Measurements from ENCODE around the gene KRTAP4-5.
A peak's percentile ranks its signal among the peaks of the same experiment; 100 is the strongest.
"Not testable (repeated sequence)": the region's sequence is repeated elsewhere in the genome, so short reads cannot be mapped to it uniquely, and the experiment has no call there.

Gene KRTAP4-5

DNA sequence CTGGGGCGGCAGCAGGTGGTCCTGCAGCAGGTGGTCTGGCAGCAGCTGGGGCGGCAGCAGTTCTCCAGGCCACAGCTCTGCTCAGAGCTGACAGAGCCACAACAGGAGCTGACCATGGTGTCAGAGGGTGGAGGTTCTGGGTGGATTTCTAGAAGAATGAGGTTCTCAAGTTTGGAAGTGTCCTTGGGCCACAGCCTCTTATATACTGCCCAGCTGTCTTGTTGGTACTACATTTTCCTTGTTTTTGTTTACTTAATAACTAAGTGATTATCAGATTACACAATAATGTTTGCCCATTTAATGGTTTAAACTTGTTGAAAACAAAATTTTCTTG is at the start of gene KRTAP4-5:
TSS of gene KRTAP4-5 (minus strand) at position 174 of the 334 bp plus-strand sequence. CDS start at position 116, 58 bp downstream.
- DNase-seq = no peak
- intact Hi-C loops (cut with DNase I) = no loop called here

DNA sequence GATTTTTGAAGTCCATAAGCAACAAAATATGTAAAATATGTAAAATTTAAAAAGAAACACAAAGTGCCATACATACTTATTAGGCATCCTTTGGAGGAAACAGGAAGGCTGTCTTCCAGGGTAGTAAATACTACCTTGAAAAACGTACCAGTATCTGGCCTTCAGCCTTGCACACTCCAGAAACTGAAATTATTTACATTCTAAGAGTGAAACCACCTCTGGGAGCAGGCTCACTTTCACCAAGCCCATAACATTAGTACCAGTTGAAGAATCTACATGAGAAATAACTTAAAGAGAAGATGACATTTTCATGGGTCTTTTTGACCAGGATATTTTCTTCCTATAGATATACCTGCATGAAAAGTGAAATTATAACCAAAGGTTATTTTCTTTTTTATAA is 46.4 kb upstream of the KRTAP4-5 start:
- DNase-seq = no peak
- intact Hi-C loops (cut with DNase I) = no loop called here

- DNase-seq = no peak
- intact Hi-C loops (cut with DNase I) = no loop called here
Observed at GRCh38 chr17:41190328-41190727, 40.7 kb upstream of the KRTAP4-5 start.

DNA sequence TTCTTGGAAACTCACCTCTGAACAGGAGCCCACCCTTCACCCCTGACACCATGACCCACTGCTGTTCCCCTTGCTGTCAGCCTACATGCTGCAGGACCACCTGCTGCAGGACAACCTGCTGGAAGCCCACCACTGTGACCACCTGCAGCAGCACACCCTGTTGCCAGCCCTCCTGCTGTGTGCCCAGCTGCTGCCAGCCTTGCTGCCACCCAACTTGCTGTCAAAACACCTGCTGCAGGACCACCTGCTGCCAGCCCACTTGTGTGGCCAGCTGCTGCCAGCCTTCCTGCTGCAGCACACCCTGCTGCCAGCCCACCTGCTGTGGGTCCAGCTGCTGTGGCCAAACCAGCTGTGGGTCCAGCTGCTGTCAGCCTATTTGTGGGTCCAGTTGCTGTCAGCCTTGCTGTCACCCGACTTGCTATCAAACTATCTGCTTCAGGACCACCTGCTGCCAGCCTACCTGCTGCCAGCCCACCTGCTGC is 40.3 kb upstream of the KRTAP4-5 start, which contains the start of gene KRTAP9-1:
TSS of gene KRTAP9-1 (plus strand) at position 51 of the 482 bp plus-strand sequence. CDS start at position 51, 0 bp downstream.
- DNase-seq; intact Hi-C loops (cut with DNase I): not testable (repeated sequence)

GRCh38 chr17:41186872-41187271 is 37.2 kb upstream of the KRTAP4-5 start:
- no peak for DNase-seq

GRCh38 chr17:41185001-41185400 is 35.4 kb upstream of the KRTAP4-5 start:
- no peak for DNase-seq
- intact Hi-C loops (cut with DNase I) = no loop called here

More at GRCh38 chr17:41186872-41187271, 37.2 kb upstream of the KRTAP4-5 start:
- intact Hi-C loops (cut with DNase I) = no loop called here

GRCh38 chr17:41184480-41184961 is 34.9 kb upstream of the KRTAP4-5 start, which contains the start of gene KRTAP4-1:
Gene KRTAP4-1, minus strand, starts transcription at chr17:41184911. Its CDS starts 57 bp downstream, at chr17:41184854.
- DNase-seq = no peak
- intact Hi-C loops (cut with DNase I) = no loop called here

DNA sequence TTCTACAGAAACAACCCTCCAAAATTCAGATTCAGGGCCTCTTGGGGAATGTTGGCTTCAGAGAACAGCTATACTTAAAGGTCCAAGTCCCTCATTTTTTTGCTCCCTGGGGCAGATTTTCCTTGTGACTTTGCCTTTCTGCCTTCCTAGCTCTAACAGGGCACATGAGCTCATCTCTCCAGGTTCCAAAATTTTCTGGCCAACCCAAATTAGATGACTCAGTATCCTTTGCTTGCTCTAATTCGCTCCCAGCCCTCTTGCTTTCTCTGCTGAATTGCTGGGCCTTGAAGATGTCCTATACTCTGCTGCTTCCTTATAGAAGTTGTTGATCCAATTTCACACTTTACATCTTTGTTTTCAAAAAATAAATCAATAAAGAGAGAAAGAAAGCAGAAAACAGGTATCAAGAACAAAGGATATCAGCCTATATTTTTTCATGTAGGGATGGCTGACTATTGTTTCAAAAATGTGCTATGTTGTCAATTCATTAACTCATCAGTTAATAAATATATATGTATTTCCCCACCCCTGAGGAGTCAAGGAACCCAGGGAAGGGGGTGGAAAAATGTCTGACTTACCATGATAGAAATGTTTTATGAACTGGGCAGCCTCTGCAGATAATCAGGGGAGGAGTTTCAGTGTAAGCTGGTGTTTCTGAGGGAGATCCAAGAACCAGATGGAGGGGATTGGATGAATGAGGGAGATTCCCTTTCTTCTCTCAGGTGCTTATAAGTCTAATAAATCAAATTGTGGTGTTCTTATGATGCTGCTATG is 29.4 kb upstream of the KRTAP4-5 start:
- no peak for DNase-seq
- intact Hi-C loops (cut with DNase I) = no loop called here

DNA sequence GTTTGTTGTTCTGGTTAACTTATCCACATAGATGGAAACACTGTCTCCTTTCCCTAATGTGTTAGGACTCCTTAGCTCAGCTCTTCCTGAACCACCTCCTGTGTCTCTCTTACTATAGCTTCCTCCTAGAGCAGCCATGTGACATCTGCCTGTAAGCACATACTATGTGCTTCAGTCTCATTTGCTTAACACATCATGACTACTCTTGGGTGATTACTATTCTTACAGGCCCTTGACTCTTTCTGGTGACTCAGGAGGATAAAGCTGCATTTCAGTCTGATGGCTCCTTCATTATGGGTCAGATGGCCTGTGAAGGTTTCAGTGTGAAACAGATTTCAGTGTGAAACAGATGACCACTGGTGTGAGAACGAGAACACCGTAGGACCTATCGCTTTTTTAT is 28.7 kb upstream of the KRTAP4-5 start:
- no peak for DNase-seq
- intact Hi-C loops (cut with DNase I) = no loop called here

GRCh38 chr17:41177727-41178271 is 28.2 kb upstream of the KRTAP4-5 start, which contains the start of gene KRTAP4-2:
Gene KRTAP4-2, minus strand, starts transcription at chr17:41178221. Its CDS starts 57 bp downstream, at chr17:41178164.
- intact Hi-C loops (cut with DNase I) = no loop called here
- DNase-seq = peak in 1 of 10 donors; percentile 77

GRCh38 chr17:41176744-41177387 is 27.2 kb upstream of the KRTAP4-5 start:
- DNase-seq = no peak
- intact Hi-C loops (cut with DNase I) = no loop called here

DNA sequence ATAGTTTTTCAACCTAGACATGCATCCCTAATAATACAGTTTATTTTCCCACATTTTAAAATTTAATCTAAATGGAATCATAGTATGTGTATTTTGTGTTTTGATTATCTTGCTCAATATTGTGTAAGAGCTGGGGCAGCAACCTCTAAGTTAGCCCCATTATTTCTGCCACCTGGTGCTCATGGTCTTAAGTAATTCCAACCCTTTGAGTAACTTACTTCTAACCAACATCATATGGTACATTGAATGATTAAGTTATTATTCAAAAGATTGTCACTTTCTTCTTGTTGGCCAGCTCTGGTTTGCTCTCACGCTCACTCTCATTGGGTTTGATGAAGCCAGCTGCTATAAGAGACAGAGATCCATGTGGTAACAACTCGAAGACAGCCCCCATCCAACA is 22.3 kb upstream of the KRTAP4-5 start:
- DNase-seq = no peak
- intact Hi-C loops (cut with DNase I) = no loop called here

DNA sequence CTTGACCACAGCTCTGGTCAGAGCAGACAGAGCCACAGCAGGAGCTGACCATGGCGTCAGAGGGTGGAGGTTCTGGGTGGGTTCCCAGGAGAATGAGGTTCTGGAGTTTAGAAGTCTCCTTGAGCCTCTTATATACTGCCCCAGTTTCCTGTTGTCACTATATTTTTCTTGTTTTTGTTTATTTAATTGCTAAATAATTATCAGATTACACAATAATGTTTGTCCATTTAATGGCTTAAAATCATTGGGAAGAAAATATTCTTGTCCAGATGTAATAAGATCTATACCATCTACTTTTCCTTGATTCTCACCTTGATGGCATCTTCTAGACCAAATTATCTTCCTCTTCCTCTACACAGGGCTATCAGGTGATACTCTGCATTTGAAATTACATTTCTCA is 18.5 kb upstream of the KRTAP4-5 start, which contains the start of gene KRTAP4-3:
TSS of gene KRTAP4-3 (minus strand) at position 101 of the 400 bp plus-strand sequence. CDS start at position 52, 49 bp downstream.
- intact Hi-C loops (cut with DNase I) = no loop called here
- DNase-seq = no peak

DNA sequence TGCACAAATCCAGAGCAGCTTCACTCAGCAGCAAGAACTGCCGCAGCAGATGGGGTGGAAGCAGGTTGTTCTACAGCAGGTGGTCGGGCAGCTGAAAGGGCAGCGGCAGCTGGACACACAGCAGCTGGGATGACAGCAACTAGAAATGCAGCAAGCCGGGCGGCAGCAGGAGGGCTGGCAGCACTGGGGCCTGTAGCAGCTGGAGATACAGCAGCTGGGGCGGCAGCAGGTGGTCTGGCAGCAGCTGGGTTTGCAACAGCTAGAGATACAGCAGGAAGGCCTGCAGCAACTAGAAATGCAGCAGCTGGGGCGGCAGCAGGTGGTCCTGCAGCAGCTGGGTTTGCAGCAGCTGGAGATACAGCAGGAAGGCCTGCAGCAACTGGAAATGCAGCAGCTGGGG is 17.9 kb upstream of the KRTAP4-5 start:
- intact Hi-C loops (cut with DNase I) = no loop called here
- DNase-seq = no peak

DNA sequence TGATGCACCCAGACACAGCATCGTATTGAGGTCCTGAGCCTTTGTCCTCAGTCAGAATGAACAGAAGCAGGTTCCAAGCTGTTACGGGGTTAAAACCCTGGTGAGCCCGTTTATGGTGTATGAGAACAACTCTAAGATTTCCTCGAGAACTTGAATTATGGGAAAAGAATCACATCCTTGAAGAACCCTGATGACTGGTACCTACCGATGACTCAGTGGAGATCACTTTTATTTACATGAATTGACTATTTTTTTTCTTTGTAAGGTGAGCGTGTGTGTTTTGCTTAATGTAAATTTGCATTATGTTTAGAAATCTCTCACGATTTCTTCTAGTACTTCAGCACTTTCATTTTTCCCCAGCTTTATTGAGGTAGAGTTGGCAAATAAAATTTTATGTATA is 14.2 kb upstream of the KRTAP4-5 start:
- DNase-seq = no peak
- intact Hi-C loops (cut with DNase I) = no loop called here

GRCh38 chr17:41160648-41161047 is 11.0 kb upstream of the KRTAP4-5 start, which contains the start of gene KRTAP4-4:
Gene KRTAP4-4, minus strand, starts transcription at chr17:41160748. Its CDS starts 57 bp downstream, at chr17:41160691.
- intact Hi-C loops (cut with DNase I) = no loop called here

DNA sequence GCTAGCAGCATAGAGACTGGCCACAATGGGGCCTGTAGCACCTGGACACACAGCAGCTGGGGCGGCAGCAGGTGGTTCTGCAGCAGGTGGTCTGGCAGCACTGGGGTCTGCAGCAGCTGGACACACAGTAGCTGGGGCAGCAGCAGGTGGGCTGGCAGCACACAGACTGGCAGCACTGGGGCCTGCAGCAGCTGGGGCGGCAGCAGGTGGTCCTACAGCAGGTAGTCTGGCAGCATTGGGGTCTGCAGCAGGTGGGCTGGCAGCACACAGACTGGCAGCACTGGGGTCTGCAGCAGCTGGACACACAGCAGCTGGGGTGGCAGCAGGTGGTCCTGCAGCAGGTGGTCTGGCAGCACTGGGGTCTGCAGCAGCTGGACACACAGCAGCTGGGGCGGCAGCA is 10.6 kb upstream of the KRTAP4-5 start:
- intact Hi-C loops (cut with DNase I) = not testable (repeated sequence)
- DNase-seq = peak in 1 of 10 donors; percentile 66

More at GRCh38 chr17:41160648-41161047, 11.0 kb upstream of the KRTAP4-5 start, which contains the start of gene KRTAP4-4:
- DNase-seq = no peak

GRCh38 chr17:41153856-41154255 is 4.2 kb upstream of the KRTAP4-5 start:
- DNase-seq = no peak
- intact Hi-C loops (cut with DNase I) = no loop called here

- intact Hi-C loops (cut with DNase I) = no loop called here
- DNase-seq = no peak
Observed at GRCh38 chr17:41151525-41151924, 1.9 kb upstream of the KRTAP4-5 start.

DNA sequence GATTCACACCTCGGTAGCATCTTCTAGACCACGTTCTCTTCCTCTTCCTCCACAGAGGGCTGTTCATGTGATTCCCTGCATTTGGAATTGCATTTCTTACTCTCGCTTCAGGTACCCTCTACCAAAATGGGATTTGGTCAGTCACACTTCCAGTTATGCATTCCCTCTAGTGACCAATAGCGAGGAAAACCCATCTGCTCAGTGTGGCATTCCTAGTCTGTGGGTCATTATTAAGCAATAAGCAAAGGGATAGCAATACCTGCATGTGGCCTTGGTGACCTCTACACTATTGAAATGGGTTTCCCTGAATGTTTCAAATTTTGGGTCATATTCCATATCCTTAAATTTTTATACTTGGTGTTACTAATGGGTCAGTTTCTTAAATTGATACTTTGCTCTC is 401 bp upstream of the KRTAP4-5 start:
- intact Hi-C loops (cut with DNase I) = no loop called here
- no peak for DNase-seq

All from posterior cingulate gyrus (tissue), 11 donors.